ENCODE data around the gene COX7A2L.
"Not testable (repeated sequence)": the region's sequence is repeated elsewhere in the genome, so short reads cannot be mapped to it uniquely, and the experiment has no call there.

The COX7A2L gene

DNA sequence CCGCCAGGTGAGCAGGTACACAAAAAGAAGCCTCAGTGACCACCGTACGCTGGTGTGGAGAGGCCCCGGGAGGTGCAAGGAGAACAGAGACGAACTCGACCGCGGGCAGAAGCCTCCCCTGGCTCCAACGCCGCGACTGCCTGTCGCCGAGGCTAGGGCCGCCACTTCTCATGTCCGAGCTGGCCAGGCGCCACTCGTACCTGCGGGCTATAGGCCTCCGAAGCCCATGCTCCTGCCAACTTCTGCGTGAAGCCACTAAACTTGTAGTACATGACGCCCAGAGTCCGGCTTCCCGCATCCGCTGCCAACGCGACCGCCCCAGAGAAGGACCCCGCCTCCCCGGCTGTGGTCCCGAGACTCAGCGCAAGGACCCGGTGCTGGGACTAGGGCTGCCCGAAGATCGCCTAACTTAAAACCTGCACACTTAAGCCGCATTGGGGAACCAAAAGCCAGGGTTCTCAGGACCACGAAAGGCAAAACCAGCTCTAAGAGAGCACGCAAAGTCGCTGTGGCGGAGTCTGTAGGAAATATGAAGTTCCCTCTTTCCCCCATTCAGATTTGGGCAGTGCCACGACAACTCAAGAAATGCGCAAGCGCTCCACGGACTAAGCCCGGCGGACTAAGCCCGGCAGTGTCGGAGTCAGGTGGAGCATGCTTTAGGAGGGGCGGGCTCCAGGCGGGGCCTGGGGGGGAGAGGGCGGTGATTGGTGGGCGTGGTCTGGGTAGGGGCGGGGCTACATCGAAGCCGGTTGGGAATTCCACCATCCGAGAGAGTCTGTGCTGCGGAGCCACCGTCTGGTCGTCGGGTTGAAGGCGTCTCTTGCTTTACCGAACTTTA, at the start of gene COX7A2L:
COX7A2L (minus strand) TSS at position 328 of the 838 bp plus-strand sequence; CDS start at position 272, 56 bp downstream.
- DNase-seq, result peak; percentile 98

GRCh38 chr2:42408009-42408408, 47.0 kb upstream of the COX7A2L start:
- no peak for DNase-seq

- DNase-seq, result no peak
Measured at GRCh38 chr2:42407476-42407875, 46.5 kb upstream of the COX7A2L start.

- no peak for DNase-seq
Measured at GRCh38 chr2:42404676-42405075, 43.7 kb upstream of the COX7A2L start.

DNA sequence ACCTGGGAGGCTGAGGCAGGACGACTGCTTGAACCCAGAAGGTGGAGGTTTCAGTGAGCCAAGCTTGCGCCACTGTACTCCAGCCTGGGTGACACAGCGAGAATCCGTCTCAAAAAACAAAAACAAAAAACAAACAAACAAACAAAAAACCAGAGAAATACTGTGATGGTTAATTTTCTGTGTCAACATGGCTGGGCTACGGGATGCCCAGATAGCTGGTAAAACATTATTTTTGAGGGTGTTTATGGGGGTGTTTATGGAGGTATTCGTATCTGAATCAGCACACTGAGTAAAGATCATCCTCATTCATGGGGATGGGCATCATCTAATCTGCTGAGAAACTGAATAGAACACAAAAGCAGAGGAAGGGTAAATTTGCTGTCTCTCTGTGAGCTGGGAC, 40.8 kb upstream of the COX7A2L start:
- DNase-seq, result no peak

GRCh38 chr2:42398052-42398451, 37.0 kb upstream of the COX7A2L start:
- not testable (repeated sequence) for DNase-seq

DNA sequence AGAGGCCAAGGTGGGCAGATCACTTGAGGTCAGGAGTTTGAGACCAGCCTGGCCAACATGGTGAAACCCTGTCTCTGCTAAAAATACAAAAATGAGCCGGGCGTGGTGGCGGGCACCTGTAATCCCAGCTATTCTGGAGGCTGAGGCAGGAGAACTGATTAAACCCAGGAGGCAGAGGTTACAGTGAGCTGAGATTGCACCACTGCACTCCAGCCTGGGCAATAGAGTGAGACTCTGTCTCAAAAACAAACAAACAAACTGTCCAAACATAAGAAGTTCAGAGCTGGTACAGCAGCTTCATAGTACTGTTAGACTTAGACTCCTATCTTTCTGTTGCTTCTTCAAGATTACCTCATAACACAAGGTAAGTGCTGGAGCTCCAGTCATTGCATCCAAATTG, 32.3 kb upstream of the COX7A2L start:
- not testable (repeated sequence) for DNase-seq

- DNase-seq, result no peak
Measured at GRCh38 chr2:42392191-42392590, 31.2 kb upstream of the COX7A2L start.

DNA sequence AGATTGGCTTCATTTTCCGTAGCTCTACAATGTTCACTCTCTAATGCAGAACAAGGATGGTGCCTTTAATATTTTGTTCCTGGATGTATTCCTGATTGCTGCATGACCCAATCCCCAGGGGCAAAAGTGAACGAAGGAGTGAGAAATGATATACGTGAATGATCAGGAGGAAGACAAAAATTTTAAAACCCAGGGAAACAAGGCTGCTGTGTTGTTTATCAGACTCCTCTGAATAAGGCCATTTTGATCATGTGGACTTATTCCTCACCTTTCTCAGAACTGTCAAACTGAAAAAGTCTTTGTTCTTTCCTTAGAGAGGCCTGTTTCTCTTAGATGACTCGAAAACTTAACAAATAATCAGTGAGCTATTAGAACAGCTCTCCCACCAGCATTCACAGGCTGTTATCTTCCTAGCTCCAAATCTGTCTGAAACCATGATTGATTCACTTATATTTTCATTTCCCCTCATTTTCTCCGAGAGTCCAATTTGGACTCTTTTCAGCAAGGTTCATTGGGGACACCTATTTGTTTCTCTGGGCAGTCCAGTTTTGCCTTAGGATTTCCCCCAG, 29.5 kb upstream of the COX7A2L start:
- DNase-seq, result no peak

DNA sequence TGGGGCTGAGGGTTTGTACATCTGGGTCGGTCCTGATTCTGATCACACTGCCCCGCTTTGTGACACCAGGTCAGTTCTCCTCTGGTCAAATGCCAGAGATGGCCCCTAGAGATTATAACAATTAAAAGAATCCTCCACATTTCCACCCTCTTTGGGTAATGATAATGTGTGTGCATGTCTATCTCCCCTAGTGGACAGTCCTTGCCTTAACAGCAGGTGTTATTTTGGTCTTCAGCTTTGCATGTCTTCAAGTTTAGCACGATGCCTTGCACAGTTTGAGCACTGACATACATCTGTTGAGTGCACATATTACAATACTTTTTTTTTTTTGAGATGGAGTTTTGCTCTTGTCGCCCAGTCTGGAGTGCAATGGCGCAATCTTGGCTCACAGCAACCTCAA, 25.7 kb upstream of the COX7A2L start:
- peak; percentile 36 for DNase-seq

- DNase-seq, result peak; percentile 16
Measured at GRCh38 chr2:42385225-42385624, 24.2 kb upstream of the COX7A2L start.

DNA sequence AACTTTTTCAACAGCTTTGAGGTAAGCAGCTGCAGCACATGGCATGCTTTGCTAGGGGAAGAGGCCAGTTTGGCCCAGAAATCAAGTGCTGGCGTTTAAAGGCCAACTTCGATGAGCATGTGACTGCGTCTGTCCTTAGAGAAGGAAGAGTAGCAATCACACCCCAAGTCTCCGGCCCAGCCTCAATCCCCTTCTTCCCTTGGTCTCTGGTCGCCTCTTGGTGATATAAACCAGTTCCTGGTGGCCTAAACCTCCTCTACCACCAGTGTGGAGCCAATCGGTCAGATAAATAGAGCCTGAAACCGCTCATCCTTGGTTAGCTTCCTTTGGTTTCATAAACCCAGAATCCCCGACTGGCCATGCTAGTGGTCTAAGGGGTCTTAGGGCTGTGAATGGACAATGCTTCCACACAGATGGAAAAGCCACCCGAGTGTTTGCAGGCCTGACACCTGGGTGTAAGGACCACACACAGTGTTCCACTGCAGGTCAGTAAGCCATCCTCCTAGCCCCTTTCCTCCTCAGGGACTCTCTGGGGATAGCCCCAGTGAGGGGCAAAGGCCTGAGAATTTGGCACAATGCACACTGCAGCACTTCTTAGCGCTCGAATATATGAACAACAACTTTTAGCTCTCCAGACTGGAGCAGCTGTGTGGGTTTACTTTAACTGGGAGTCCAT, 23.0 kb upstream of the COX7A2L start:
- DNase-seq, result no peak

DNA sequence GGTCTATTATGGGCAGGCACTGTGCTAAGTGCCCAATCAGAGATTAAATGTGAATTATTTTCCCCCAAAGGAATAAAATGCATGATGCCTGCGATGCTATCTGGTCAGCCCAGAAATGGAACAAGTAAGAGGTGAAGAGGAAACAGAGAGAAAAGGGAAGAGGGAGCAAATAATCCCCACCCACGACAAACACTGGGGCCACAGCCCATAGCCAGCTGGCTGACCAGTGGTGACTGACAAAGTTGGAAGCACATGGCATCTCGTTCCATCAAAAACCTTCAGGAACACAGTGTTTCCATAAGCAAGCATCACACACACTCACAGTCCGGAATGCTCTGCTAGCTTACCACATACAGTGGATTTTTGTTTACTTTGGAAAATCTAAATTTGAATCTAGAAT, 21.1 kb upstream of the COX7A2L start:
- DNase-seq, result no peak

DNA sequence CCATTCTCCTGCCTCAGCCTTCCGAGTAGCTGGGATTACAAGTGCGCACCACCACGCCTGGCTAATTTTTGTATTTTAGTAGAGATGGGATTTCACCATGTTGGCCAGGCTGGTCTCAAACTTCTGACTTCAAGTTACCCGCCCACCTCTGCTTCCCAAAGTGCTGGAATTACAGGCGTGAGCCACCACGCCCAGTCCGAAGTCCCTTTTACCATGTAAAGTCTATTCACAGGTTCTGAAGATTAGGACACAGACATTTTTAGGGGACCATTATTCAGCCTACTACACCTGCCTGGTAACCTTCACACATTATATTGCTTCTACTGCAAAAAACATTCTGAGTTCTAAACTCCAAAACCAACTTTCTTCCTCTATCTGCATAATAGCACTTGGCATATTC, 19.0 kb upstream of the COX7A2L start:
- not testable (repeated sequence) for DNase-seq

DNA sequence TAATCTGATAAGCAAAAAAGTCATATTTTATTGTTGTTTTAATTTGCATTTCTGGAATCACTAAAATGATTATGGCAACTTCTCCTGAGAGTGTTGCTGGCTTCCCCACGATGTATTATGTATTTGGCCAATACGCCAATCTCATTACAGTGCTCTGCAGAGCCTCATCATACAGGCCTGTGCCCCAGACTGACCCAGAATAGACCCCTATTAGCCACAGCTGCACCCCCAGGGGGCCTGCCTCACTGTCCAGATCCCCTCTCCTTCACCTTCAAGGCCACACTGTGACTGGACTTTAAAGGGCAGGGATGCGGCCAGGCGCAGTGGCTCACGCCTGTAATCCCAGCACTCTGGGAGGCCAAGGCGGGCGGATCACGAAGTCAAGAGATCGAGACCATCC, 17.4 kb upstream of the COX7A2L start:
- DNase-seq, result no peak

GRCh38 chr2:42376758-42377157, 15.7 kb upstream of the COX7A2L start:
- no peak for DNase-seq

DNA sequence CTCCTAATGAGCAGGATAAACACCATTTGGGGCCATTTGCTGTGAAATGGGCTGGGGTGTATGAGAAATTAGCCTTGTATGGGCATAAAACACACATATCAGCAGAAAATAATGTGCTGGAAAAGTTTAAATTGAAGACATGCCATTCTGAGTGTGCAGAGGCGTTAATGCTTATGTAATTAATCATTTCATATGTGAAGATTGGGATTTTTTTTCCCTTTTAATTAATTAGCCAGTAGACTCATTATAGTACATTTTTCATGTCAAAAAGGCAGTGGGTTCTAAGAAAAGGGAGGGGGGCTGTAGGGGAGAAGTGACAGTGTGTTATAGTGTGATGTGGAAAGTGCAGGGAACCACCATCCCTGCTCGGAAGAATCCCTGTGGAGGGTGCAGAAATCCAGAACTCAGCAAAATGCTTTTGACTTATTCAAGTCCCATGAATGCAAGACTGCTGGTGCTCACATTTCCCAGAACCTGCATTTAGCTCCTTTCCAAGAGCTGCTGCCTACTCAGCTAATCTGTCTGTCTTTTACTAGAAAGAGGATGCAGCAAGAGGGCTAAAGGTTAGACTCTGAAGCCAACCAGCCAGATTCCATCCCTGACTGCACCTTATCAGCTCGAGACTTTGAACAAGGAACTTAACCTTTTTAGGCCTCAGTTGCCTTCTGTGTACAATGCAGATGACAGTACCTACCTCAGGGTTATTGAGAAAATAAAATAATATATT, 11.6 kb upstream of the COX7A2L start:
- DNase-seq, result no peak

DNA sequence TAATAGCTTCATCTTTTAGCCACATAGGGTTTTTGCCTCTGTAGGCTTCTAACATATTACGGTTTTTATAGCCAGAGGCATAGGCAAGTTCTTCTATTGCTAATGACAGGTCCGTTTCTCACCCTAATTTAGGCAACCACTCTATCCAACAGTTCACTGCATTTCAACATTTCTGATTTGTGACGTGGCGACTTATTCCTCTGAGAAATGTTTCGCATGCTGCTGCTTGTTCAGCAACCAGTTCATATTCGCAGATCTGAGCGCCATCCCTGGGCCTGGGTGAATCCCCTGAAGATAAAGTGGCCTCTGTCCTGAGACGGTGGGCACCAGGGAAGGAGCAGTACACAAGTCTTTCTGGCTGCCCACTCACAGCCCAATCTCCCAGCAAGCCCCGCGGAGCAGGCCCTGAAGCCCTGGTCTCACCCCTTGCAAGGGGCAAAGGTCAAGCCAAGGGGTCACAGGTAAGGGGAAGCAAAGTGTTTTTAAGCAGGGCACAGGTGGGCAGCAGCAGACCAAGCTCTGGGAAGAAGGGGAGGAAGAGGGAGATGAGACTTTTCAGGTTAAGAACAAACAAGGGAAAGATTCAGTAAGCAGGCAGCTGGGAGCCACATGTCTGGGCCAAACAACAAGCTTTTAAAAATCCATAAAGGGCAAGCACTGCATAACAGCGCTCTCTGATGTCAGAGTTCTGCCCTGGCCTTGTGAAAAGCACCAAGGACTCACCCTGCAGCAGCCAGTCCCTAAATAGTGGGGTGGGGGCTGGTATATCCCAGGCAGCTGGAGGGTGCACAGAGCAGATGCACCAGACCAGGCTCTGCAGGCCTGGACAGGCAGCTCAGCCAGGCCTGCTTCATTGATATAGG, 10.8 kb upstream of the COX7A2L start:
- no peak for DNase-seq

DNA sequence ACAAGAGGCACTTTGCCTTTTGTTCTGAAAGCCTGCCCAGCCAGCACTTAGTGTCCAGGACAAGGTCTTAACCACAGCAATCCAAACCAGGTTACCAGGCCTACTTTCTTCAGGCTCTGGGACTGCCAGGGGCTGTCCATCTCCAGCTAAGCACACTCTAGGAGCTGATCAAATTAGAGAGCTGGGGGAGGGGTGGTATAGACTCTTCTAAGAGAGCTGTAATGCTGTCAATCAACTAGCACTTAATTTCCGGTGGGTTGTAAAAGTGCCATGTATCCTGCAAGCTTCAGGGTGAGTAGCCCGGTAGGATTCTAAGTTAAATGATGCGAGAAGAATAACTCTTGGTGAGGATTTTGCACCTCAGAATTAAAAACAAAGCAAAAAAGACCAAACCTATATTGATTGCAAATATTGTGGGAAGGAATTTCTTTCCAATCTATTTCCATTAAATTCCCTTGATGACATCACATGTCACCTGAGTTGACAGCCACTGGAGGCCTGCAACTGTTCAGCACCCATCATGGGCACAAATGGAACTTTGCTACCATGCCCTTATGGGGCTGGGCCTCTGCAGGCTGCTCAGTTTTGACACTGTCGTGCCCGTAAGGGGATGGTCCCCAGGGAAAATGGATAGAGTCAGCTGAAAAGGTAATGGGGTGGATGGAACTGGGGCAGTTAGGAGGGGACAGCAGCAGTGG, 8.7 kb upstream of the COX7A2L start:
- no peak for DNase-seq

DNA sequence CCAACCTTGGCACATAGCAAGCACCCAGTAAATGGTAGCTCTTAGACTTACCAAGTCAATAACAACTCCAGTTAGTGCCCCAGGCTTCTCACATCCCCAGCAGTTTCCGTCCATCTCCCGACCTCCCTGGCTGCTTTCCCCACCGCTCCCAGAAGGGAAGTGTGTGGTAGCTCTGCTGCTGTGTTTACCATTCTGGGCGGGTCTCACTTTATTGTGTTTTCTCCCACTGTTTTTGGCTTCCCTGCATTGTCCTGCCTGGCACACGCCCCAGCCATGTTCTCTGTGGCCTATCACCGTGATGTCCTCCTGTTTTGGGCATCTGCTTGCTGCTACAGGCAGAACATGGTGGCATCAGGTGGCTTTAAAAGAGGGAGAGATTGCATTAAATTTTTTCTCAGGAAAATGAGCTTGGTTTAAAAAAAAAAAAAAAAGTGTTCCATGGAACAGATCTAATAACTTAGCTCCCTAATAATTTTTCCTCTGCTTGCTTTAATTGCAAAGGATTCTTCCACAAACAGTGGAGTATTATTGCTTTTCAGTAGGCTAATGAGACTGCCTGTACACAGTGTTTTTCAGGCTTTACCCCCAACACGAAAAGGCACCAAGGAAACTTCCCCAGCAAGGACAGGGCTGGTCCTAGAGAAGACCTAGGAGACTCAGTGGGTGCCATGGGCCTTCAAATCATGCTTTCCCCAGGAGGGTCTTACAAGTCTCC, 8.0 kb upstream of the COX7A2L start:
- DNase-seq, result no peak

GRCh38 chr2:42367835-42368234, 6.8 kb upstream of the COX7A2L start:
- no peak for DNase-seq
